ENCODE results near the gene BAMBI.
A peak's percentile ranks its signal among the peaks of the same experiment; 100 is the strongest.
"Not testable (repeated sequence)": the region's sequence is repeated elsewhere in the genome, so short reads cannot be mapped to it uniquely, and the experiment has no call there.

Gene BAMBI

GRCh38 chr10:28652106-28652505 is 25.2 kb upstream of the BAMBI start:
- Histone ChIP-seq H3K36me3 (ENCODE audit: control insufficient read depth in 2 of 2, insufficient read depth in 2 of 2, low read length in 2 of 2) (no peaks in the 10 kb centered on the region), H3K27me3 (ENCODE audit: control insufficient read depth in 2 of 2, insufficient read depth in 2 of 2, low read length in 2 of 2) (no peaks in the 10 kb centered on the region), H3K9me3 (ENCODE audit: control insufficient read depth in 2 of 2, low read length in 2 of 2) (no peaks in the 10 kb centered on the region), H3K4me1 (ENCODE audit: control insufficient read depth in 2 of 2, insufficient read depth in 2 of 2, low read length in 2 of 2) (no peaks in the 10 kb centered on the region), H3K4me3 (ENCODE audit: low read length in 2 of 2) (no peak overlapping the region), H3K27ac (ENCODE audit: low read depth in 2 of 2, low read length in 2 of 2) (no peak overlapping the region), H3K9ac (ENCODE audit: low read depth in 1 of 2, low read length in 2 of 2) (no peak overlapping the region)

- Histone ChIP-seq H3K36me3 (ENCODE audit: control insufficient read depth in 2 of 2, insufficient read depth in 2 of 2, low read length in 2 of 2) (no peaks in the 10 kb centered on the region), H3K27ac (ENCODE audit: low read depth in 2 of 2, low read length in 2 of 2) (no peak overlapping the region), H3K9ac (ENCODE audit: low read depth in 1 of 2, low read length in 2 of 2) (no peak overlapping the region), H3K4me3 (ENCODE audit: low read length in 2 of 2) (no peak overlapping the region), H3K4me1 (ENCODE audit: control insufficient read depth in 2 of 2, insufficient read depth in 2 of 2, low read length in 2 of 2) (no peaks in the 10 kb centered on the region), H3K9me3 (ENCODE audit: control insufficient read depth in 2 of 2, low read length in 2 of 2) (no peaks in the 10 kb centered on the region), H3K27me3 (ENCODE audit: control insufficient read depth in 2 of 2, insufficient read depth in 2 of 2, low read length in 2 of 2) (no peaks in the 10 kb centered on the region)
Measured at GRCh38 chr10:28652703-28653102, 24.6 kb upstream of the BAMBI start.

GRCh38 chr10:28658824-28659223 is 18.5 kb upstream of the BAMBI start:
- not testable (repeated sequence) for H3K27ac ChIP-seq (ENCODE audit: low read depth in 2 of 2, low read length in 2 of 2); H3K36me3 ChIP-seq (ENCODE audit: control insufficient read depth in 2 of 2, insufficient read depth in 2 of 2, low read length in 2 of 2); H3K4me3 ChIP-seq (ENCODE audit: low read length in 2 of 2); H3K27me3 ChIP-seq (ENCODE audit: control insufficient read depth in 2 of 2, insufficient read depth in 2 of 2, low read length in 2 of 2); H3K4me1 ChIP-seq (ENCODE audit: control insufficient read depth in 2 of 2, insufficient read depth in 2 of 2, low read length in 2 of 2); H3K9me3 ChIP-seq (ENCODE audit: control insufficient read depth in 2 of 2, low read length in 2 of 2); H3K9ac ChIP-seq (ENCODE audit: low read depth in 1 of 2, low read length in 2 of 2)

DNA sequence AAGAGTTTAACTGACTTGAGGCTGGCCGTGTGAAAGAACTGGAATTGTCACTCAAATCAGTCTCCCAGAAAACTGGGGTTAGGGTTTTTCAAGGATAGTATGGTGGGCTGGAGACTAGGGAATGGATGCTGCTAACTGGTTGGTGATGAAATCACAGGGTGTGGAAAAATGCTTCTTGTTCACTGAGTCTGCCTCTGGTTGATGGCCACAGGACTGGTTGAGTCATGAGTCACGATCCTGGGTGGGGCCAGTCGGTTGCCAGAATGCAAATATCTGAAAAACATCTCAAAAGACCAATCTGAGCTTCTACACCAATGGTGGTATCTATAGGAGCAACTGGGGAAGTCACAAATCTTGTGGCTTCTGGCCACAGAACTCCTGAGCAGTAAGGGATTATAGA is 16.3 kb upstream of the BAMBI start:
- Histone ChIP-seq H3K27me3 (ENCODE audit: control insufficient read depth in 2 of 2, insufficient read depth in 2 of 2, low read length in 2 of 2) (peaks cover 0 to 4% of the 10 kb centered on the region in 2 donors), H3K4me1 (ENCODE audit: control insufficient read depth in 2 of 2, insufficient read depth in 2 of 2, low read length in 2 of 2) (peaks cover 0 to 2% of the 10 kb centered on the region in 2 donors), H3K4me3 (ENCODE audit: low read length in 2 of 2) (no peak overlapping the region), H3K9me3 (ENCODE audit: control insufficient read depth in 2 of 2, low read length in 2 of 2) (no peaks in the 10 kb centered on the region), H3K36me3 (ENCODE audit: control insufficient read depth in 2 of 2, insufficient read depth in 2 of 2, low read length in 2 of 2) (no peaks in the 10 kb centered on the region), H3K27ac (ENCODE audit: low read depth in 2 of 2, low read length in 2 of 2) (no peak overlapping the region), H3K9ac (ENCODE audit: low read depth in 1 of 2, low read length in 2 of 2) (no peak overlapping the region)

DNA sequence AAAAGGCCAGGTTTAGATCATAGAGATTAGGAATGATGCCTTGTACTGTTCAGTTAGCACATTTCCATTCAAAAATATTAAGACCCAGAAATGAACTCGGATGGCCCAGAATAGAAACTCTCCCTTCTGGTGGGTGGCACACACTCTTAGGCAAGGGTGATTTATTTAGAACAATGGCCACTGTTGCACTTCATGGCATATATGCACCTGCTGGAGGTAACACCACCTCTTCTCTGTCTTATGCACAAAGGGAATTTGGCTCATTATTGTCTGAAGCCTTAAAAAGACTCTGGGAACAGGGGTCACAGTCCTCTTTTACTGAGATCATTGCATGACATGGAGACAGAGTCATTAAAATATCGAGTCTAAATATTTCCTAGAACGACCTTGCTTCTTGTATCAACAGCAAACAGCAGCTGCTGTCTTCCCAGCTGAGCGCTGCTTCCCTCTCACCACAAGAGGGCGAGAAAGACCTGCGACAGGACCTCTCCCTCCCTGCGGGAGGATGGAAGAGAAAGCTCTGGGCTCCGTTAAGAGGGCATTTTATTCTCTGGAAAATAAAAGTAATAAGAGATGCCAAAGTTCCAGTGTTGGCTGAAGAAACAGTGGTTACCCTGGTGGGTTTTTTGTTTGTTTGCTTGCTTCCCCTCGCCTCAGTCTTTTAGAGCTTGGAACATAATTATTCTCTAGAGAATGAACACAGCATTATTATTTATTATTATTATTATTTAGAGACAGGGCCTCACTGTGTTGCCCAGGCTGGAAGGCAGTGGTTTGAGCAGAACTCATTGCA is 13.5 kb upstream of the BAMBI start:
- H3K9me3 ChIP-seq (ENCODE audit: control insufficient read depth in 2 of 2, low read length in 2 of 2), result no peaks in the 10 kb centered on the region
- H3K9ac ChIP-seq (ENCODE audit: low read depth in 1 of 2, low read length in 2 of 2), result no peak overlapping the region
- H3K27ac ChIP-seq (ENCODE audit: low read depth in 2 of 2, low read length in 2 of 2), result no peak overlapping the region
- peaks cover 0 to 2% of the 10 kb centered on the region in 2 donors for H3K4me1 ChIP-seq (ENCODE audit: control insufficient read depth in 2 of 2, insufficient read depth in 2 of 2, low read length in 2 of 2)
- H3K4me3 ChIP-seq (ENCODE audit: low read length in 2 of 2), result no peak overlapping the region
- no peaks in the 10 kb centered on the region for H3K36me3 ChIP-seq (ENCODE audit: control insufficient read depth in 2 of 2, insufficient read depth in 2 of 2, low read length in 2 of 2)
- peaks cover 0 to 17% of the 10 kb centered on the region in 2 donors for H3K27me3 ChIP-seq (ENCODE audit: control insufficient read depth in 2 of 2, insufficient read depth in 2 of 2, low read length in 2 of 2)

DNA sequence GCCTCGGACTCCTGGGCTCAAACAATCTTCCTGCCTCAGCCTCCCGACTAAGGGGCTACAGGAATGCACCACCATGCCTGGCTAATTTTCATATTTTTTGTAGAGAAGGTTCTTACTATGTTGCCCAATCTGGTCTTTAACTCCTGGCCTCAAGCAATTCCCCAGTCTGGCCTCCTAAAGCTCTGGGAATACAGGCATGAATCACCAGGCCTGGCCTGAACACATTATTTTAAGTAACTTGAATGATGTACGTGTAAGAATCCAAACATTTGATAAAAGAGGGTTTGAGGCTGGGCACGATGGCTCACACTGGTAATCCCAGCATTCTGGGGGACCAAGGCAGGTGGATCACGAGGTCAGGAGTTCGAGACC is 13.0 kb upstream of the BAMBI start:
- H3K9me3 ChIP-seq (ENCODE audit: control insufficient read depth in 2 of 2, low read length in 2 of 2), result no peaks in the 10 kb centered on the region
- H3K36me3 ChIP-seq (ENCODE audit: control insufficient read depth in 2 of 2, insufficient read depth in 2 of 2, low read length in 2 of 2), result no peaks in the 10 kb centered on the region
- H3K27me3 ChIP-seq (ENCODE audit: control insufficient read depth in 2 of 2, insufficient read depth in 2 of 2, low read length in 2 of 2), result peaks cover 5 to 22% of the 10 kb centered on the region in 2 donors
- no peak overlapping the region for H3K4me3 ChIP-seq (ENCODE audit: low read length in 2 of 2)
- no peak overlapping the region for H3K9ac ChIP-seq (ENCODE audit: low read depth in 1 of 2, low read length in 2 of 2)
- H3K27ac ChIP-seq (ENCODE audit: low read depth in 2 of 2, low read length in 2 of 2), result no peak overlapping the region
- H3K4me1 ChIP-seq (ENCODE audit: control insufficient read depth in 2 of 2, insufficient read depth in 2 of 2, low read length in 2 of 2), result peaks cover 0 to 2% of the 10 kb centered on the region in 2 donors

- Histone ChIP-seq H3K9me3 (ENCODE audit: control insufficient read depth in 2 of 2, low read length in 2 of 2) (no peaks in the 10 kb centered on the region), H3K27me3 (ENCODE audit: control insufficient read depth in 2 of 2, insufficient read depth in 2 of 2, low read length in 2 of 2) (peaks cover 13 to 24% of the 10 kb centered on the region in 2 donors), H3K4me1 (ENCODE audit: control insufficient read depth in 2 of 2, insufficient read depth in 2 of 2, low read length in 2 of 2) (peaks cover 0 to 2% of the 10 kb centered on the region in 2 donors), H3K27ac (ENCODE audit: low read depth in 2 of 2, low read length in 2 of 2) (no peak overlapping the region), H3K9ac (ENCODE audit: low read depth in 1 of 2, low read length in 2 of 2) (no peak overlapping the region), H3K36me3 (ENCODE audit: control insufficient read depth in 2 of 2, insufficient read depth in 2 of 2, low read length in 2 of 2) (no peaks in the 10 kb centered on the region), H3K4me3 (ENCODE audit: low read length in 2 of 2) (no peak overlapping the region)
Measured at GRCh38 chr10:28666751-28667467, 10.4 kb upstream of the BAMBI start.

DNA sequence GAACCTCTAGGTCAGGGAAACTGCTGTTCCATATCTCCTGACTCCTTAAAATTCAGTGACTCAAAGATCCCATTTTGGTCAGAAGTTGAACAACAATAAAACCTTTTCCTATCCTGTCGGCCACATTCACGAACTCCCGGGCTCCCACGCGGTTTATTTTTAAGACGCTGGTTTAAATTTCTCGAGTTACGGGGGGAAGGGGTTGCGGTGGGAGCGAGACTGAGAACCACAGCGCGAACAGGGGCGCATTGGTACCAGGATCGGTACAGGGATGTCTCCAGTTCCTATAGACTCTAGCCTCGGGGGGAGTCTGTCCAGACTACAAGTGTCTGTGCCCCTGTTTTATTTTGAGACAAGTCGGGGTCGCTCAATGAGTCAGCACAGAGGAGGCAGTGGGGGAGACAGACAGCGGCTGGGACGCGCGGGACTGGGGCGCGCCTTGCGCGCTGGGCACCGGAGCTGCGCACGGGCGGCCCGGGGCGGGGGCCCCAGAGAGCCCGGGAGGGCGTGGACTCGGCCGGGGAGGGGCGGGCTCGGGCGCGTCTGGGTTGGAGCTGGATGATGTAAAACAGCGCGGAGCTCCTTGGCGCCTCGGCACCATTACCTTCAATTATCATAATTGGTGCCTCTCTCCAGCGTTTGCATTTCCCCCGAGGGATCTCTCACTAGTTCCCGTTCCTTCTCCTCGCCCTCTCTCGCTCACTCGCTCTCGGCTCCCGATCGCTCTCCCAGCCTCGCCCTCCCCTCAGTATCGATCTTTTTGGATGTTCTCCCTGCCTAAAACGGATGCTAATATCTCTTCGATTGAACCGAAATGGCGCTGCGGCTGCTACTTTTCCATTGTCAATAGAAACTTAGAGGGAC is 8.7 kb upstream of the BAMBI start:
- Histone ChIP-seq H3K27ac (ENCODE audit: low read depth in 2 of 2, low read length in 2 of 2) (no peak overlapping the region), H3K27me3 (ENCODE audit: control insufficient read depth in 2 of 2, insufficient read depth in 2 of 2, low read length in 2 of 2) (peaks cover 15 to 30% of the 10 kb centered on the region in 2 donors), H3K9ac (ENCODE audit: low read depth in 1 of 2, low read length in 2 of 2) (no peak overlapping the region)

DNA sequence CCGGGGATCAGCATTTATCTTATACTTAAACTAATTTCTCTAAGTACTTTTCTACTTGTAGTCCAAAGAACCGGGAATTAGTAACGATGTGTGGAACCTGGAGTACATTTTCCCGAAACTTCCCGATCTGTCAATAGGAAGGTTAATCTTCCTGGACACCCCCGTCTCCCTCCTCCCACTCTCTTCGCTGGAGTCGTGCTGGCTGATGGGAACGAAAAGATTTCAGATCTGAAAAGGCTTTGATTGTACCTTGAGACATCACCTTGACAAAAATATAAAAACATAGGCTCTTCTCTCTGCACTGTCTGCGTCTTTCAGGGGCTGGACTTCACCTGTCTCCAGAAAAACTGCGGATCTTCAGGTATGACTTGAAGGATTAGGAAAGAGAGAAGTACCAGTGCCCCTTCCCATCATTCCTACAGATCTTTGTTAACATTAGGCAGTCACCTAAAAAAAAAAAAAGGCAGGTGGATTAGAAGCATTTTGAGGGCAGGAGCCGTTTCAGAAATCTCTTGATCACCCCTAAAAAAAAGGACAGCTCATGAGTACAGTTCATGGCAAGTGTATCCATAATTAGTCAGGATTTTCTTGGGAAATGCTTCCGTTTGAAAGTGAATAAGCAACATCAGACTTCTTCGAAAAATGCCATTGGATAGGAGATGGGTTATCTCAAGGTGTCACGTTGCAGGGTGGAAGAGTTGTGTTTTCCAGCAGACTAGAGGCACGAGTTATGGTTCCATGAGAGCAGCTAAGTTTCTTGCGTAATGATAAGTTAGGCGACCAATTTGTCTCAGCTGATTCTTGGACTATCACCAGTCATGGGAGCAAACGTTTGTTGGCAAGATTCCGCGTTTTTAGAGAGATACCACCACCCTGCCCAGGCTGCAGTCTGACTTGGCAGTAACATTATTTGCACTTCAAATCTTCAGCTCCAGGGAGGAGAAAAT is 7.8 kb upstream of the BAMBI start:
- Histone ChIP-seq H3K4me1 (ENCODE audit: control insufficient read depth in 2 of 2, insufficient read depth in 2 of 2, low read length in 2 of 2) (no peaks in the 10 kb centered on the region), H3K9ac (ENCODE audit: low read depth in 1 of 2, low read length in 2 of 2) (no peak overlapping the region), H3K27me3 (ENCODE audit: control insufficient read depth in 2 of 2, insufficient read depth in 2 of 2, low read length in 2 of 2) (peaks cover 15 to 28% of the 10 kb centered on the region in 2 donors), H3K27ac (ENCODE audit: low read depth in 2 of 2, low read length in 2 of 2) (no peak overlapping the region), H3K9me3 (ENCODE audit: control insufficient read depth in 2 of 2, low read length in 2 of 2) (no peaks in the 10 kb centered on the region), H3K4me3 (ENCODE audit: low read length in 2 of 2) (peak overlapping the region in 1 of 2 donors; percentile 59), H3K36me3 (ENCODE audit: control insufficient read depth in 2 of 2, insufficient read depth in 2 of 2, low read length in 2 of 2) (no peaks in the 10 kb centered on the region)

More for the DNA sequence above, 8.7 kb upstream of the BAMBI start:
- no peaks in the 10 kb centered on the region for H3K9me3 ChIP-seq (ENCODE audit: control insufficient read depth in 2 of 2, low read length in 2 of 2)
- peaks cover 0 to 2% of the 10 kb centered on the region in 2 donors for H3K4me1 ChIP-seq (ENCODE audit: control insufficient read depth in 2 of 2, insufficient read depth in 2 of 2, low read length in 2 of 2)
- H3K36me3 ChIP-seq (ENCODE audit: control insufficient read depth in 2 of 2, insufficient read depth in 2 of 2, low read length in 2 of 2), result no peaks in the 10 kb centered on the region
- H3K4me3 ChIP-seq (ENCODE audit: low read length in 2 of 2), result peak overlapping the region in 1 of 2 donors; percentile 59
